ENCODE measurements around the gene PRPF19.

PRPF19 gene

DNA sequence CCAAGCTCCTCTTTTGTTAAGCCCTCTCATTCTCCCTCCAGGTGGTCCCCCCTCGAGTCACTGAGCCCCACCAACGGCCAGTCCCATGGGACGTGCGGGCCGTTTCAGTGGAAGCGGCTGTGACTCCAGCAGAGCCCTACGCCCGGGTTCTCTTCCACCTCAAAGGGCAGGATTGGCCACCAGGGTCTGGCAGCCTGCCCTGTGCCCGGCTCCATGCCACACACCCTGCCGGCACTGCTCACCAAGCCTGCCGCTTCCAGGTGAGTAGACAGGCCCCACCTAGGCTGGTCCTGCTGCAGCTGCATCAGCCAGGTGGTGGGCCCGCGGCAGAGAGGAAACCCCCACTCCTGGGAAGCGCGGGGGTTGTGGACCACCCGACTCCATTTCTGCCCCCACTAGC, 21.2 kb upstream of the PRPF19 start:
- peaks cover 23% of the 10 kb centered on the region for H3K27me3 ChIP-seq (replicated peaks; ENCODE audit: control insufficient read depth, insufficient read depth, low read length)
- no peak overlapping the region for H3K9ac ChIP-seq (ENCODE audit: low read length)
- DNase-seq (ENCODE audit: low read depth) = no peak
- peaks cover 9% of the 10 kb centered on the region for H3K4me1 ChIP-seq (ENCODE audit: control insufficient read depth, insufficient read depth, low read length)
- no peaks in the 10 kb centered on the region for H3K9me3 ChIP-seq (ENCODE audit: control insufficient read depth, low read length)
- no peak overlapping the region for H3K4me3 ChIP-seq (ENCODE audit: low read length)
- peaks cover under 1% of the 10 kb centered on the region for H3K36me3 ChIP-seq (ENCODE audit: control insufficient read depth, insufficient read depth, low read length, severe bottlenecking)

DNA sequence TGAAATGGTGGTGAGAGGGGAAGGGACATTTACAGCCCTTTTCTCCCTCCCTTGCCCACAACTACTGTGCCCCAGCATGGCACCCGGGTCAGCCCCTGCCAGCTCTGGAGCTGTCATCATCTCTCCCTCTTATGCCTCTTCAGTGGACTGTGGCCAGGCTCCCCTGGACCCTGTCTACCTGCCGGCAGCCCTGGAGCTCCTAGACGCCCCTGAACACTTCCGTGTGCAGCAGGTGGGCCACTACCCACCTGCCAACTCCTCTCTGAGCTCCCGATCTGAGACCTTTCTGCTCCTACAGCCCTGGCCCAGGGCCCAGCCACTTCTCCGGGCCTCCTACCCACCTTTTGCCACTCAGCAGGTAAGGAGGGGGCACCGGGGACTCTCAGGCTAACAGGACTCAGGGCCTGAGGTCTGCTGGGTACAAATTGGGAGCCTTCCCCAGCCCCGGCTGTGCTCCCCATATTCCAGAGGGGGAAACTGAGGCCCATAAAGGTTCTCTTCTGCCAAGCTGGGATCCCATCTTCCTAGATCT, 20.7 kb upstream of the PRPF19 start:
- DNase-seq (ENCODE audit: low read depth) = no peak
- Histone ChIP-seq H3K27me3 (replicated peaks; ENCODE audit: control insufficient read depth, insufficient read depth, low read length) (peaks cover 23% of the 10 kb centered on the region), H3K9ac (ENCODE audit: low read length) (no peak overlapping the region), H3K4me1 (ENCODE audit: control insufficient read depth, insufficient read depth, low read length) (peaks cover 9% of the 10 kb centered on the region), H3K9me3 (ENCODE audit: control insufficient read depth, low read length) (no peaks in the 10 kb centered on the region), H3K36me3 (ENCODE audit: control insufficient read depth, insufficient read depth, low read length, severe bottlenecking) (peaks cover 5% of the 10 kb centered on the region), H3K4me3 (ENCODE audit: low read length) (no peak overlapping the region)

DNA sequence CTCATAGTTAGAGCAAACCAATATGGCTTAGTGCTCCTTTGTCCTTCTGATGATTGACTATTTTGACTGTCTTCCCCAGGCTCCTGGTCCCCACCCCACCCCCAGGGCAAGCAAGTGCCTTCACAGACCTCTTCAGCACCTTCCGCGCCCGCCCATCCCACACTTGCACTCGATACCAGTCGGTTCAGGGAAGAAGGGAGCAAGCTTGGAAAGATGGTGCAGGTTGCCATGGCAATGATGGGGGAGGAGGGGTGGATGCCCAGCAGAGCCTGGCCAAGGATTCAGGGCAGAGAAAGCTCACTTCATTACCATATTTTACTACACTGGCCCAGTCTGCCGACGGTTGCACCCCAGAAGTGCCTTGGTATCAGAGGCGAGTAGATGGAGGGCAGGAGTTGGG, 20.1 kb upstream of the PRPF19 start:
- Histone ChIP-seq H3K9ac (ENCODE audit: low read length) (no peak overlapping the region), H3K4me3 (ENCODE audit: low read length) (no peak overlapping the region), H3K27me3 (replicated peaks; ENCODE audit: control insufficient read depth, insufficient read depth, low read length) (peaks cover 23% of the 10 kb centered on the region), H3K9me3 (ENCODE audit: control insufficient read depth, low read length) (no peaks in the 10 kb centered on the region), H3K4me1 (ENCODE audit: control insufficient read depth, insufficient read depth, low read length) (peaks cover 9% of the 10 kb centered on the region), H3K36me3 (ENCODE audit: control insufficient read depth, insufficient read depth, low read length, severe bottlenecking) (peaks cover 11% of the 10 kb centered on the region)
- DNase-seq (ENCODE audit: low read depth) = no peak

DNA sequence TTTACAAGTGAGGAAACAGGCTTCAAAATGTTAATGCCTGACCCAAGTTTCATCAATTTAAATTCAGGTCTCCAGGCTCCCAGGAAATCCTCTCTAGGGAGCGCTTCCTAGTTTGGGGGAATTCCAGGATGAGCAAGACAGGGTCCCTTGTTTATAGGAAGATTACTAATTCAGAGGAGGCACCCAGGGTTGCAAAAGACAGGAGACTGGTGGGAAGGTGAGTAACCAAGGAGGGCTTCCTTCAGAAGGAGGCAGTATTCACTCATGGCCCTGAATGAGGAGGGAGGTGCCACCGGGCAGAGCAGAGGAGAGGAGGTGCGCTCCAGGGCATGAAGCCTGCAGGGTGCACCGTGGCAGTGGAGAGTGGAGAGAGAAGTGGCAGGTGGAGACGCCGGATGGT, 19.5 kb upstream of the PRPF19 start:
- H3K9ac ChIP-seq (ENCODE audit: low read length) = no peak overlapping the region
- H3K27me3 ChIP-seq (replicated peaks; ENCODE audit: control insufficient read depth, insufficient read depth, low read length) = peaks cover 23% of the 10 kb centered on the region
- no peak overlapping the region for H3K4me3 ChIP-seq (ENCODE audit: low read length)
- DNase-seq (ENCODE audit: low read depth) = peak; percentile 41
- peaks cover 9% of the 10 kb centered on the region for H3K4me1 ChIP-seq (ENCODE audit: control insufficient read depth, insufficient read depth, low read length)
- H3K36me3 ChIP-seq (ENCODE audit: control insufficient read depth, insufficient read depth, low read length, severe bottlenecking) = peaks cover 17% of the 10 kb centered on the region
- no peaks in the 10 kb centered on the region for H3K9me3 ChIP-seq (ENCODE audit: control insufficient read depth, low read length)

DNA sequence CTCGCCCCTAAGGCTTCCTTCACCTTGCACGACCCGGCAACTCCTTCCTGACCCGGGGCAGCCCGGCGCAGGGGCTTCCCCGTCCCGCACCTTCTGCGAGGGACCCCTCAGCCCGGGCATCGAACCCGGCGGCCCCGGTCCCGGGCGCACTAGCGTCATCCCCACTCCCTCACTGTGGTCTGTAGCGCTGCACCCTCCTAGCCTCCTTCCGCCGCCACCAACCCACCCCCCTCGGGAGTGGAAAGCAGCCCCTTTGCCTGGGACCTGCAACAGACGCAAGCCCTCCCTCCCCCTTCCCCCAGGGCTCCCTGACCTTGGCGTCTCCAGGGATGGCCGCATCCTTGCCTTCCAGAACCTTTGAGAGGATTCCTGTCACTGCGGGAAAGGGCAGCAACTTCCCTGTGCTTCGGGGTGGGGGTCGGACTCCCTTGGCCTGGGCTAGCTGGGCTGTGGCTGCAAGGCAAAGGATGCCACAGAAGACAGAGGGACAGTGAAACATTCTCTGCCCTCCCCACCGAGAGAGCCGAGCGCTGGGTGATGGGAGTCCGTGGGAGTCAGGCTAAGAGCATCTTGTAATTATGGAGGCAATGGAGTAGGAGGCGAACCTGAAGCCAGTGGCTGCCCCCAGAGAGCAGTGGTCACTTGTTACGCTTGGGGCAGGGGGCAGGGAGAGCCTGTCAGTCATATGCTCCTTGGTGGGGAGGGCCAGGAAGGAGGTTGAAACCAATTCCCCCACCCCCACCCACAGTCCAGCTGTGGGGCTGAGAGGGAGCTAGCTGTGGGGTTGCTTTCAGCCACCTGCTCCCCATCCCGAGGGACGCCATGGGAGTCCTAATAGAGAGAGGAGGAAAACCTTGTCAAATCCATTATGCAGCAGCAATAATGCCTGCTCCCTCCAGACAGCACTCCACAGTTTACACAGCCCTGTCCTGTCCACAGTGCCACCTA, 18.8 kb upstream of the PRPF19 start:
- peaks cover 24% of the 10 kb centered on the region for H3K36me3 ChIP-seq (ENCODE audit: control insufficient read depth, insufficient read depth, low read length, severe bottlenecking)
- DNase-seq (ENCODE audit: low read depth) = peak; percentile 21

DNA sequence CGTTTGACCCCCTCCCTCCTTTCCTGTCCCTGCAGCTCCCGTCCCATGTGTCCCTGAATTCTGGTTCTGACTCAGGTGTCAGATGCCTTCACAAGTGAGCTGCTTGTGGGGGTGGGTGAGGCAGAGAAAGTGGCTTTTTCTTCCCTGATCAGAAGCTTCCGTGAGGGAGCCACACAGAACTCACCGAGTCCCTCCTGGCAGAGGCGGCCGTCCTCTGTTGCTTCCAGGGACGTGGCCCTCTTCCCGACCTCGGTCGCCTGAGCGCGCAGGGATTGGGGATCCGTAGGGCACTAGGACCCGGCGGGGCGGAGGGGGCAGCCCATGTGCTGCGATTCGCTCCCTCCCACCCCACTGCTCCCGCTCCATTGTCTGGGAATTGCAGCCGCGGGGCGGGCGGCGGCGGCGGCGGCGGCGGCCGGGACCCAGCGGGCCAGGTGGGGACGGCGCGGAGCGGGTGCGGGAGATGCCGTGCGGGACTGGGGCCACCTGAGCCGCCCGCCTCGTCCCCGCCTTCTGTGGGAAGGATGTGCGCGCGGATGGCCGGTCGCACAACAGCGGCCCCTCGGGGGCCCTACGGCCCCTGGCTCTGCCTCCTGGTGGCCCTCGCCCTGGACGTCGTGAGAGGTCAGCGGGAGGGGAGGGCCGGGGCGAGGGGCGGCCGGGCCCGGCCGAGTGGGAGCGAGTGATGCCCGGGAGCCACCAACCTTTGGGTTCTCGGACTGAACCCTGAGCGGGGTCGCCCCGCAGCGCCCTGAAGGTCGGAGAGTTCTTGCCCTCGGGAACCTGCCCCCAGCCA, 17.9 kb upstream of the PRPF19 start, which contains the start of gene TMEM132A:
TMEM132A (plus strand) TSS at position 351 of the 796 bp plus-strand sequence; CDS start at position 525, 174 bp downstream.
- H3K9ac ChIP-seq (ENCODE audit: low read length) = peak within 1 kb of the TSS; percentile 54
- peak; percentile 87 for DNase-seq (ENCODE audit: low read depth)
- H3K27me3 ChIP-seq (replicated peaks; ENCODE audit: control insufficient read depth, insufficient read depth, low read length) = peaks cover 12% of the 10 kb centered on the region
- H3K36me3 ChIP-seq (ENCODE audit: control insufficient read depth, insufficient read depth, low read length, severe bottlenecking) = peaks cover 28% of the 10 kb centered on the region
- H3K4me3 ChIP-seq (ENCODE audit: low read length) = peak within 1 kb of the TSS; percentile 71
- no peaks in the 10 kb centered on the region for H3K9me3 ChIP-seq (ENCODE audit: control insufficient read depth, low read length)
- H3K4me1 ChIP-seq (ENCODE audit: control insufficient read depth, insufficient read depth, low read length) = peaks cover 12% of the 10 kb centered on the region

More for the DNA sequence above, 18.8 kb upstream of the PRPF19 start:
- Histone ChIP-seq H3K4me3 (ENCODE audit: low read length) (peak overlapping the region; percentile 71), H3K9ac (ENCODE audit: low read length) (peak overlapping the region; percentile 54), H3K9me3 (ENCODE audit: control insufficient read depth, low read length) (no peaks in the 10 kb centered on the region), H3K4me1 (ENCODE audit: control insufficient read depth, insufficient read depth, low read length) (peaks cover 9% of the 10 kb centered on the region), H3K27me3 (replicated peaks; ENCODE audit: control insufficient read depth, insufficient read depth, low read length) (peaks cover 21% of the 10 kb centered on the region)

DNA sequence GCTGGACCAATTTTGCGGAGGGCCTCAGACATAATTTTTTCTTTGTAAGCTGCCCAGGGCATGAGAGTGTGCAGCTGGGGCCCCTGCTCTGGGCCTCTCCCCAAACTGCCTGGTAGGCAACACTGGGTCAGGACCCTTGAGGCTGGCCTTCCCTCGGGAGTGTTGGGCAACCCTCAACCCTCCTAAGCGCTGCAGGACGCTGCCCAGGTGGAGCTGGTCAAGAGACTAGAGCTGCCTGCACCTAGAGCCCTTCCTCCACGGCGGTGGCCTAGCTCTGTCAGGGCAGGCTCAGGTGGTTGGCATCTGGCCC, 17.4 kb upstream of the PRPF19 start:
- no peak overlapping the region for H3K4me3 ChIP-seq (ENCODE audit: low read length)
- H3K9me3 ChIP-seq (ENCODE audit: control insufficient read depth, low read length) = no peaks in the 10 kb centered on the region
- H3K27me3 ChIP-seq (replicated peaks; ENCODE audit: control insufficient read depth, insufficient read depth, low read length) = peaks cover 9% of the 10 kb centered on the region
- H3K4me1 ChIP-seq (ENCODE audit: control insufficient read depth, insufficient read depth, low read length) = peaks cover 16% of the 10 kb centered on the region
- H3K36me3 ChIP-seq (ENCODE audit: control insufficient read depth, insufficient read depth, low read length, severe bottlenecking) = peaks cover 28% of the 10 kb centered on the region
- H3K9ac ChIP-seq (ENCODE audit: low read length) = no peak overlapping the region
- no peak for DNase-seq (ENCODE audit: low read depth)

DNA sequence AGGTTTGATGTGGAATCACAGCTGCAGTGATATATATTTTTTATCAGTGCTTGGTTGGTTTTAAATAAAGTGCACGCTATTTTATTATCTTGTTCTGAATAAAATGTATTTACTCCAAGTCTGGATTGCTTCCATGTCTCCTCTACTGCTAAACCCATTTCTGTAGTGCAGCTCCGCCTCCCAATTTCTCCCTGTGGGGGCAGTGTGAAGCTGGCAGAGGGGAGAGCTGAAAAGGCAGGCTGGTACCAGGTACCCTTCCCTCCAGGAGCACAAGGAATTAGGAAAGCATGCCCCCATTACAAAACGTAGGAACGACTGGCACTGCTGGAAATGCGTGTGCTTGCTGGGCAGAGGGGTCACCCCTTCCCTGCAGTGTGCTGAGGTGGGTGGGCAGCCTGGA, 16.9 kb upstream of the PRPF19 start:
- H3K4me3 ChIP-seq (ENCODE audit: low read length) = no peak overlapping the region
- no peak overlapping the region for H3K9ac ChIP-seq (ENCODE audit: low read length)
- DNase-seq (ENCODE audit: low read depth) = no peak
- no peaks in the 10 kb centered on the region for H3K9me3 ChIP-seq (ENCODE audit: control insufficient read depth, low read length)
- H3K27me3 ChIP-seq (replicated peaks; ENCODE audit: control insufficient read depth, insufficient read depth, low read length) = peaks cover 9% of the 10 kb centered on the region
- peaks cover 17% of the 10 kb centered on the region for H3K4me1 ChIP-seq (ENCODE audit: control insufficient read depth, insufficient read depth, low read length)
- peaks cover 28% of the 10 kb centered on the region for H3K36me3 ChIP-seq (ENCODE audit: control insufficient read depth, insufficient read depth, low read length, severe bottlenecking)

DNA sequence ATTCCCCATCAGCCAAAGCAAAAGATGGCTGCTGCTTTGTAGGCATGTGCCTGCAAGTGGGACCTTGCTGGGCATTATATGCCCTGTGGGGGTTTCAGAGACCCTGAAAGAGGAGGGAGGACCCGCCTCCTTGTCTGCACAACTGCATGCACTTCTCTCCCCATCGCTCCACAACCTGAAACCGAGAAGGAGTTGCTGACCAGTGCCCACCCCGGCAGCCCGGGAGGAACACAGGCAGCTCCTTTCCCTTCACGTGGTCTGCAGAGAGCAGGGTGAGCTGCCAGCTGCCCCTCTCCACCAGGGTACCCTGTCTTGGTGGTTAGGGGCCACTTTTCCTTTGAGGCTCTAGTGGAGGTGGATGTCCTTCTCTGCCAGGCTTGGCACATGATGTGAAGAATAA, 16.5 kb upstream of the PRPF19 start:
- H3K27me3 ChIP-seq (replicated peaks; ENCODE audit: control insufficient read depth, insufficient read depth, low read length) = peaks cover 9% of the 10 kb centered on the region
- peaks cover 28% of the 10 kb centered on the region for H3K36me3 ChIP-seq (ENCODE audit: control insufficient read depth, insufficient read depth, low read length, severe bottlenecking)
- no peaks in the 10 kb centered on the region for H3K9me3 ChIP-seq (ENCODE audit: control insufficient read depth, low read length)
- DNase-seq (ENCODE audit: low read depth) = no peak
- H3K9ac ChIP-seq (ENCODE audit: low read length) = no peak overlapping the region
- peaks cover 17% of the 10 kb centered on the region for H3K4me1 ChIP-seq (ENCODE audit: control insufficient read depth, insufficient read depth, low read length)
- H3K4me3 ChIP-seq (ENCODE audit: low read length) = no peak overlapping the region

DNA sequence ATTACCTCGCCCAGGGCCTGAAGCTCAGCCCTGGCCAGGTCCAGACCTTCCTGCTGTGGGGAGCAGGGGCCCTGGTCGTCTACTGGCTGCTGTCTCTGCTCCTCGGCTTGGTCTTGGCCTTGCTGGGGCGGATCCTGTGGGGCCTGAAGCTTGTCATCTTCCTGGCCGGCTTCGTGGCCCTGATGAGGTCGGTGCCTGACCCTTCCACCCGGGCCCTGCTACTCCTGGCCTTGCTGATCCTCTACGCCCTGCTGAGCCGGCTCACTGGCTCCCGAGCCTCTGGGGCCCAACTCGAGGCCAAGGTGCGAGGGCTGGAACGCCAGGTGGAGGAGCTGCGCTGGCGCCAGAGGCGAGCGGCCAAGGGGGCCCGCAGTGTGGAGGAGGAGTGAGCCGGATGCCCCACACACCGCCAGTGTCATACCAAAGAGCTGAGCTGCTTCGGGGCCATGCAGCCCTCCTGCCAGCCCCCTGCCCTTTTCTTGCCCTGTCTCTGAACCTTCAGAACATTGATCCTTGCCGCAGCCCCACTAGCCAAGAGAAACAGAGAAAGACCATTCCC, 15.5 kb upstream of the PRPF19 start:
- Histone ChIP-seq H3K4me3 (ENCODE audit: low read length) (no peak overlapping the region), H3K27me3 (replicated peaks; ENCODE audit: control insufficient read depth, insufficient read depth, low read length) (peaks cover 9% of the 10 kb centered on the region), H3K9me3 (ENCODE audit: control insufficient read depth, low read length) (no peaks in the 10 kb centered on the region), H3K4me1 (ENCODE audit: control insufficient read depth, insufficient read depth, low read length) (peaks cover 17% of the 10 kb centered on the region), H3K36me3 (ENCODE audit: control insufficient read depth, insufficient read depth, low read length, severe bottlenecking) (peaks cover 28% of the 10 kb centered on the region), H3K9ac (ENCODE audit: low read length) (no peak overlapping the region)
- no peak for DNase-seq (ENCODE audit: low read depth)

DNA sequence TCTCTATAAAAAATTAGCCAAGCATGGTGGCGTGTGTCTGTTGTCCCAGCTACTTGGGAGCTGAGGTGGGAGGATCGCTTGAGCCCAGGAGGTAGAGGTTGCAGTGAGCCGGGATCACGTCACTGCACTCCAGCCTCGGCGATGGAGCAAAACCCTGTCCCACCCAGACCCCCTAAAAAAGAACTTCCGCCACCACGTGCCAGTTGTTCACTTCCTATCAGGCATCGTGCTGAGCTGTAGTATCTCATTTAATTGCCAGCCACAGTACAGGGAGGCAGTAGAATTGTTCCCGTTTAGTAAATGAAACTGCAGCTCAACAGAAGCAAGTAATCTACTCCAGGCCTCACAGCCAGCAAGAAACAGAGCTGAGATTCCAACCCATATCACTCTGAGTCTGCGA, 14.9 kb upstream of the PRPF19 start:
- Histone ChIP-seq H3K9me3 (ENCODE audit: control insufficient read depth, low read length) (no peaks in the 10 kb centered on the region), H3K4me1 (ENCODE audit: control insufficient read depth, insufficient read depth, low read length) (peaks cover 17% of the 10 kb centered on the region), H3K36me3 (ENCODE audit: control insufficient read depth, insufficient read depth, low read length, severe bottlenecking) (peaks cover 28% of the 10 kb centered on the region), H3K9ac (ENCODE audit: low read length) (no peak overlapping the region), H3K4me3 (ENCODE audit: low read length) (no peak overlapping the region), H3K27me3 (replicated peaks; ENCODE audit: control insufficient read depth, insufficient read depth, low read length) (peaks cover 9% of the 10 kb centered on the region)
- no peak for DNase-seq (ENCODE audit: low read depth)

All from adipocyte (in vitro differentiated cells).